B cell (primary cell): ENCODE data around the gene TINAG.

Experiments used
- EZH2 ChIP-seq: IDR thresholded peaks from 2 replicates; pipeline ENCODE4 v1.6.1; 2012; ENCODE audit warnings: borderline replicate concordance, low read depth, mild to moderate bottlenecking, moderate library complexity, low read length; ENCODE audit not compliant: insufficient read depth, poor library complexity, severe bottlenecking
- TF ChIP-seq, protein P1 (sequence below): fragments of 200-600 bp; IDR thresholded peaks from one replicate; pipeline ENCODE4 v1.8.0; 2022; ENCODE audit warnings: antibody characterized with exemption, mild to moderate bottlenecking

DNA sequence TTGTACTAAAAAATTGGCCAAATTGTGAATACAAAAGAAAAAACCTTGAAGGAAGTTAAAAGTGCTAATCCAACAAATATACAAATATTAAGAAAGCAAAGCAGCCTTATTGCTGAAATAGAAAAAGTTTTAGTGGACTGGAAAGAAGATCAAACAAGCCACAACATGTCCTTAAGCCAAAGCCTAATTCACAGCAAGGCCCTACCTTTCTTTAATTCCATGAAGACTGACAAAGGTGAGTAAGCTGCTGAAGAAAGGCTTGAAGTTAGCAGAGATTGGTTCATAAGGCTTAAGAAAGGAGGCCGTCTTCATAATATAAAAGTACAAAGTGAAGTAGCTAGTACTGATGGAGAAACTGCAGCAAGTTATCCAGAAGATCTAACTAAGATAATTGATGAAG, 53.5 kb downstream of the TINAG start:
- TF ChIP-seq, protein P1, sequence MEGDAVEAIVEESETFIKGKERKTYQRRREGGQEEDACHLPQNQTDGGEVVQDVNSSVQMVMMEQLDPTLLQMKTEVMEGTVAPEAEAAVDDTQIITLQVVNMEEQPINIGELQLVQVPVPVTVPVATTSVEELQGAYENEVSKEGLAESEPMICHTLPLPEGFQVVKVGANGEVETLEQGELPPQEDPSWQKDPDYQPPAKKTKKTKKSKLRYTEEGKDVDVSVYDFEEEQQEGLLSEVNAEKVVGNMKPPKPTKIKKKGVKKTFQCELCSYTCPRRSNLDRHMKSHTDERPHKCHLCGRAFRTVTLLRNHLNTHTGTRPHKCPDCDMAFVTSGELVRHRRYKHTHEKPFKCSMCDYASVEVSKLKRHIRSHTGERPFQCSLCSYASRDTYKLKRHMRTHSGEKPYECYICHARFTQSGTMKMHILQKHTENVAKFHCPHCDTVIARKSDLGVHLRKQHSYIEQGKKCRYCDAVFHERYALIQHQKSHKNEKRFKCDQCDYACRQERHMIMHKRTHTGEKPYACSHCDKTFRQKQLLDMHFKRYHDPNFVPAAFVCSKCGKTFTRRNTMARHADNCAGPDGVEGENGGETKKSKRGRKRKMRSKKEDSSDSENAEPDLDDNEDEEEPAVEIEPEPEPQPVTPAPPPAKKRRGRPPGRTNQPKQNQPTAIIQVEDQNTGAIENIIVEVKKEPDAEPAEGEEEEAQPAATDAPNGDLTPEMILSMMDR, result no peak
- TF ChIP-seq EZH2, result no peak
